ENCODE measurements around the gene FAM168B. TPM values are rescaled to one million over a fixed set of nuclear protein-coding genes. Genes with fewer than 3 reads are reported as not detected.

Gene FAM168B
- total and polyA plus RNA-seq, 10 of the 15 experiments (the other 5 are each of a cell fraction or from before 2014, with no cell fraction given) = 3.5 to 77.3 (median 45.9) TPM

DNA sequence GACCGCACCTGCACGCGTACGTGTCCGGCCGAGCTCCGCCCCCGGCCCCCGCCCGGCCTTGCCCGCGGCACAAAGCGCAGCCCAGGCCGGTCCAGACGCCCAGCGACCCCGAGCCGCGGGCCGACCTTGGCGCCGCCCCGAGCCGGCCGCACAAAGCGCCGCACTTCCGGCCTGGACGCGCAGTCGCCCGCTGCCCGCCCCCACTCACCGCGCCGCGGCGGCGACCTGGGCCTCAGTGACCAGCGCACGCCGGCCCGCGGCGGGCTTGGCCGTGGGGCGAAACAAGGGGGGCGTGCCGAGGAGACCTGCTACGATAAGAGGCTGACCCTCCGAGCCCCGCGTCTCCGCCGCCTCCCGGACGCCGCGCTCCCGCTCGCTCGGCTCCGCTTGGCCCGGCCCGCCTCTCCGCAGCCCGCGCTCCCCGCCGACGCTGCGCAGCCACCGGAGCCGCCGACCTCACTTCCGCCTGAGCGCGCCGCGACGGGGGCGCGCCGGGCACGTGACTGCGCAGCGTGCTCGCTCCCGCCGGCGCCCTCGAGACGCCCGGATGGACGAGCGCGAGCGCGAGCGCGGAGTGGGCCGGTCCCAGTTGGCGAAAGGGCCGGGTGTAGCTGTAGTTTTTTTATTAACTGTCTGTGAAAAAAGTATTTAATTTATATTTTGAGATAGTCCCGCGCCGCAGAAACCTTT is at the start of gene FAM168B (continued):
- TF ChIP-seq POU2F2 (IDR thresholded peaks at IDR 0.05; ENCODE audit: borderline replicate concordance, low read depth, low read length) (peak; percentile 22; the same call in 1 of the 3 replicates), FOS (IDR thresholded peaks at IDR 0.05; ENCODE audit: borderline replicate concordance, extremely low read depth, insufficient read length) (peak; percentile 4), KLF5 (IDR thresholded peaks at IDR 0.05; ENCODE audit: partially characterized antibody) (peak; percentile 69), NFXL1 (IDR thresholded peaks at IDR 0.05; ENCODE audit: borderline replicate concordance) (0 out of 2 replicates have a peak, but pooled peaks have one; percentile 32), SMARCA5 (IDR thresholded peaks at IDR 0.05) (peak; percentile 81; the same call in 1 of the 2 replicates), HDAC2 (IDR thresholded peaks at IDR 0.05) (no peak), IKZF1 (conservative IDR thresholded peaks at IDR 0.05) (peak; percentile 93), CBFB (IDR thresholded peaks at IDR 0.05; ENCODE audit: low read depth) (peak; percentile 30; the same call in 1 of the 2 replicates), MEF2A (IDR thresholded peaks at IDR 0.05; ENCODE audit: insufficient read depth, low read depth, low read length) (0 out of 2 replicates have a peak, but pooled peaks have one; percentile 4)
- TF ChIP-seq, protein P1, sequence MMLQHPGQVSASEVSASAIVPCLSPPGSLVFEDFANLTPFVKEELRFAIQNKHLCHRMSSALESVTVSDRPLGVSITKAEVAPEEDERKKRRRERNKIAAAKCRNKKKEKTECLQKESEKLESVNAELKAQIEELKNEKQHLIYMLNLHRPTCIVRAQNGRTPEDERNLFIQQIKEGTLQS (IDR thresholded peaks at IDR 0.05; ENCODE audit: borderline replicate concordance, extremely low read depth, low read depth, low read length) = peak; percentile 78; the same call in 1 of the 2 replicates
- TF ChIP-seq, protein P2, sequence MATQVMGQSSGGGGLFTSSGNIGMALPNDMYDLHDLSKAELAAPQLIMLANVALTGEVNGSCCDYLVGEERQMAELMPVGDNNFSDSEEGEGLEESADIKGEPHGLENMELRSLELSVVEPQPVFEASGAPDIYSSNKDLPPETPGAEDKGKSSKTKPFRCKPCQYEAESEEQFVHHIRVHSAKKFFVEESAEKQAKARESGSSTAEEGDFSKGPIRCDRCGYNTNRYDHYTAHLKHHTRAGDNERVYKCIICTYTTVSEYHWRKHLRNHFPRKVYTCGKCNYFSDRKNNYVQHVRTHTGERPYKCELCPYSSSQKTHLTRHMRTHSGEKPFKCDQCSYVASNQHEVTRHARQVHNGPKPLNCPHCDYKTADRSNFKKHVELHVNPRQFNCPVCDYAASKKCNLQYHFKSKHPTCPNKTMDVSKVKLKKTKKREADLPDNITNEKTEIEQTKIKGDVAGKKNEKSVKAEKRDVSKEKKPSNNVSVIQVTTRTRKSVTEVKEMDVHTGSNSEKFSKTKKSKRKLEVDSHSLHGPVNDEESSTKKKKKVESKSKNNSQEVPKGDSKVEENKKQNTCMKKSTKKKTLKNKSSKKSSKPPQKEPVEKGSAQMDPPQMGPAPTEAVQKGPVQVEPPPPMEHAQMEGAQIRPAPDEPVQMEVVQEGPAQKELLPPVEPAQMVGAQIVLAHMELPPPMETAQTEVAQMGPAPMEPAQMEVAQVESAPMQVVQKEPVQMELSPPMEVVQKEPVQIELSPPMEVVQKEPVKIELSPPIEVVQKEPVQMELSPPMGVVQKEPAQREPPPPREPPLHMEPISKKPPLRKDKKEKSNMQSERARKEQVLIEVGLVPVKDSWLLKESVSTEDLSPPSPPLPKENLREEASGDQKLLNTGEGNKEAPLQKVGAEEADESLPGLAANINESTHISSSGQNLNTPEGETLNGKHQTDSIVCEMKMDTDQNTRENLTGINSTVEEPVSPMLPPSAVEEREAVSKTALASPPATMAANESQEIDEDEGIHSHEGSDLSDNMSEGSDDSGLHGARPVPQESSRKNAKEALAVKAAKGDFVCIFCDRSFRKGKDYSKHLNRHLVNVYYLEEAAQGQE (IDR thresholded peaks at IDR 0.05; ENCODE audit: low read depth, low read length) = 0 out of 2 replicates have a peak, but pooled peaks have one; percentile 11
- TF ChIP-seq, protein P3, sequence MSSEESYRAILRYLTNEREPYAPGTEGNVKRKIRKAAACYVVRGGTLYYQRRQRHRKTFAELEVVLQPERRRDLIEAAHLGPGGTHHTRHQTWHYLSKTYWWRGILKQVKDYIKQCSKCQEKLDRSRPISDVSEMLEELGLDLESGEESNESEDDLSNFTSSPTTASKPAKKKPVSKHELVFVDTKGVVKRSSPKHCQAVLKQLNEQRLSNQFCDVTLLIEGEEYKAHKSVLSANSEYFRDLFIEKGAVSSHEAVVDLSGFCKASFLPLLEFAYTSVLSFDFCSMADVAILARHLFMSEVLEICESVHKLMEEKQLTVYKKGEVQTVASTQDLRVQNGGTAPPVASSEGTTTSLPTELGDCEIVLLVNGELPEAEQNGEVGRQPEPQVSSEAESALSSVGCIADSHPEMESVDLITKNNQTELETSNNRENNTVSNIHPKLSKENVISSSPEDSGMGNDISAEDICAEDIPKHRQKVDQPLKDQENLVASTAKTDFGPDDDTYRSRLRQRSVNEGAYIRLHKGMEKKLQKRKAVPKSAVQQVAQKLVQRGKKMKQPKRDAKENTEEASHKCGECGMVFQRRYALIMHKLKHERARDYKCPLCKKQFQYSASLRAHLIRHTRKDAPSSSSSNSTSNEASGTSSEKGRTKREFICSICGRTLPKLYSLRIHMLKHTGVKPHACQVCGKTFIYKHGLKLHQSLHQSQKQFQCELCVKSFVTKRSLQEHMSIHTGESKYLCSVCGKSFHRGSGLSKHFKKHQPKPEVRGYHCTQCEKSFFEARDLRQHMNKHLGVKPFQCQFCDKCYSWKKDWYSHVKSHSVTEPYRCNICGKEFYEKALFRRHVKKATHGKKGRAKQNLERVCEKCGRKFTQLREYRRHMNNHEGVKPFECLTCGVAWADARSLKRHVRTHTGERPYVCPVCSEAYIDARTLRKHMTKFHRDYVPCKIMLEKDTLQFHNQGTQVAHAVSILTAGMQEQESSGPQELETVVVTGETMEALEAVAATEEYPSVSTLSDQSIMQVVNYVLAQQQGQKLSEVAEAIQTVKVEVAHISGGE (CRISPR knock-in tag; IDR thresholded peaks at IDR 0.05) = peak; percentile 51; the same call in 1 of the 2 replicates
- TF ChIP-seq, protein P4, sequence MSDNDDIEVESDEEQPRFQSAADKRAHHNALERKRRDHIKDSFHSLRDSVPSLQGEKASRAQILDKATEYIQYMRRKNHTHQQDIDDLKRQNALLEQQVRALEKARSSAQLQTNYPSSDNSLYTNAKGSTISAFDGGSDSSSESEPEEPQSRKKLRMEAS (IDR thresholded peaks at IDR 0.05; ENCODE audit: low read depth, low read length) = peak; percentile 82; the same call in 1 of the 2 replicates
- TF ChIP-seq, protein P5, sequence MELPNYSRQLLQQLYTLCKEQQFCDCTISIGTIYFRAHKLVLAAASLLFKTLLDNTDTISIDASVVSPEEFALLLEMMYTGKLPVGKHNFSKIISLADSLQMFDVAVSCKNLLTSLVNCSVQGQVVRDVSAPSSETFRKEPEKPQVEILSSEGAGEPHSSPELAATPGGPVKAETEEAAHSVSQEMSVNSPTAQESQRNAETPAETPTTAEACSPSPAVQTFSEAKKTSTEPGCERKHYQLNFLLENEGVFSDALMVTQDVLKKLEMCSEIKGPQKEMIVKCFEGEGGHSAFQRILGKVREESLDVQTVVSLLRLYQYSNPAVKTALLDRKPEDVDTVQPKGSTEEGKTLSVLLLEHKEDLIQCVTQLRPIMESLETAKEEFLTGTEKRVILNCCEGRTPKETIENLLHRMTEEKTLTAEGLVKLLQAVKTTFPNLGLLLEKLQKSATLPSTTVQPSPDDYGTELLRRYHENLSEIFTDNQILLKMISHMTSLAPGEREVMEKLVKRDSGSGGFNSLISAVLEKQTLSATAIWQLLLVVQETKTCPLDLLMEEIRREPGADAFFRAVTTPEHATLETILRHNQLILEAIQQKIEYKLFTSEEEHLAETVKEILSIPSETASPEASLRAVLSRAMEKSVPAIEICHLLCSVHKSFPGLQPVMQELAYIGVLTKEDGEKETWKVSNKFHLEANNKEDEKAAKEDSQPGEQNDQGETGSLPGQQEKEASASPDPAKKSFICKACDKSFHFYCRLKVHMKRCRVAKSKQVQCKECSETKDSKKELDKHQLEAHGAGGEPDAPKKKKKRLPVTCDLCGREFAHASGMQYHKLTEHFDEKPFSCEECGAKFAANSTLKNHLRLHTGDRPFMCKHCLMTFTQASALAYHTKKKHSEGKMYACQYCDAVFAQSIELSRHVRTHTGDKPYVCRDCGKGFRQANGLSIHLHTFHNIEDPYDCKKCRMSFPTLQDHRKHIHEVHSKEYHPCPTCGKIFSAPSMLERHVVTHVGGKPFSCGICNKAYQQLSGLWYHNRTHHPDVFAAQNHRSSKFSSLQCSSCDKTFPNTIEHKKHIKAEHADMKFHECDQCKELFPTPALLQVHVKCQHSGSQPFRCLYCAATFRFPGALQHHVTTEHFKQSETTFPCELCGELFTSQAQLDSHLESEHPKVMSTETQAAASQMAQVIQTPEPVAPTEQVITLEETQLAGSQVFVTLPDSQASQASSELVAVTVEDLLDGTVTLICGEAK (IDR thresholded peaks at IDR 0.05; ENCODE audit: borderline replicate concordance) = no peak
- TF ChIP-seq, protein P6, sequence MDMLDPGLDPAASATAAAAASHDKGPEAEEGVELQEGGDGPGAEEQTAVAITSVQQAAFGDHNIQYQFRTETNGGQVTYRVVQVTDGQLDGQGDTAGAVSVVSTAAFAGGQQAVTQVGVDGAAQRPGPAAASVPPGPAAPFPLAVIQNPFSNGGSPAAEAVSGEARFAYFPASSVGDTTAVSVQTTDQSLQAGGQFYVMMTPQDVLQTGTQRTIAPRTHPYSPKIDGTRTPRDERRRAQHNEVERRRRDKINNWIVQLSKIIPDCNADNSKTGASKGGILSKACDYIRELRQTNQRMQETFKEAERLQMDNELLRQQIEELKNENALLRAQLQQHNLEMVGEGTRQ (IDR thresholded peaks at IDR 0.05; ENCODE audit: borderline replicate concordance, low read depth, low read length) = peak; percentile 83
